ENCODE measurements around the gene C16orf78. TPM values are rescaled to one million over a fixed set of nuclear protein-coding genes. Genes with fewer than 3 reads are reported as not detected.
"Not testable (repeated sequence)": the region's sequence is repeated elsewhere in the genome, so short reads cannot be mapped to it uniquely, and the experiment has no call there.

C16orf78 gene
- total RNA-seq, 2 donors from 2014 or later = not detected

- Histone ChIP-seq H3K27me3 (ENCODE audit: control insufficient read depth, insufficient read depth, low read length, poor library complexity, severe bottlenecking) (no peaks in the 10 kb centered on the region), H3K4me1 (ENCODE audit: control insufficient read depth, insufficient read depth, low read length) (no peaks in the 10 kb centered on the region), H3K4me3 (ENCODE audit: low read length) (no peak overlapping the region), H3K9me3 (ENCODE audit: control insufficient read depth, low read length) (no peaks in the 10 kb centered on the region), H3K36me3 (ENCODE audit: control insufficient read depth, insufficient read depth, low read length) (no peaks in the 10 kb centered on the region), H3K27ac (ENCODE audit: low read depth, low read length) (no peak overlapping the region), H3K9ac (ENCODE audit: extremely low read depth, low read length, poor library complexity, severe bottlenecking) (no peak overlapping the region)
- DNase-seq = no peak
- H3K4me1 Mint-ChIP-seq = peaks cover 9% of the 10 kb centered on the region
- no peaks in the 10 kb centered on the region for H3K9me3 Mint-ChIP-seq
- TF ChIP-seq CTCF (conservative IDR thresholded peaks at IDR 0.05) = no peak
- H3K27ac Mint-ChIP-seq = no peak overlapping the region
- no peaks in the 10 kb centered on the region for H3K27me3 Mint-ChIP-seq (ENCODE audit: insufficient read depth)
- no peaks in the 10 kb centered on the region for H3K36me3 Mint-ChIP-seq (ENCODE audit: low read depth)
- 86 to 100% methylated on average over 2 to 6 of the region's 6 CpGs for WGBS, 2 experiments (ENCODE audit: insufficient coverage in 1 of 2, insufficient read length in 1 of 2)
- H3K4me3 Mint-ChIP-seq = no peak overlapping the region
Observed at GRCh38 chr16:49355933-49356665, 17.5 kb upstream of the C16orf78 start.

GRCh38 chr16:49356728-49357488, 16.7 kb upstream of the C16orf78 start:
- H3K36me3 ChIP-seq (ENCODE audit: control insufficient read depth, insufficient read depth, low read length) = no peaks in the 10 kb centered on the region
- no peaks in the 10 kb centered on the region for H3K4me1 ChIP-seq (ENCODE audit: control insufficient read depth, insufficient read depth, low read length)
- H3K36me3 Mint-ChIP-seq (ENCODE audit: low read depth) = no peaks in the 10 kb centered on the region
- no peak overlapping the region for H3K4me3 ChIP-seq (ENCODE audit: low read length)
- H3K27ac ChIP-seq (ENCODE audit: low read depth, low read length) = no peak overlapping the region
- H3K27ac Mint-ChIP-seq = no peak overlapping the region
- no peaks in the 10 kb centered on the region for H3K27me3 Mint-ChIP-seq (ENCODE audit: insufficient read depth)
- no peak overlapping the region for H3K4me3 Mint-ChIP-seq
- no peak for TF ChIP-seq CTCF (conservative IDR thresholded peaks at IDR 0.05)
- H3K9ac ChIP-seq (ENCODE audit: extremely low read depth, low read length, poor library complexity, severe bottlenecking) = no peak overlapping the region
- no peaks in the 10 kb centered on the region for H3K9me3 ChIP-seq (ENCODE audit: control insufficient read depth, low read length)
- H3K4me1 Mint-ChIP-seq = peaks cover 9% of the 10 kb centered on the region
- 78 to 82% methylated on average over 18 to 20 of the region's 20 CpGs for WGBS, 2 experiments (ENCODE audit: insufficient coverage in 1 of 2, insufficient read length in 1 of 2)
- H3K9me3 Mint-ChIP-seq = no peaks in the 10 kb centered on the region
- no peaks in the 10 kb centered on the region for H3K27me3 ChIP-seq (ENCODE audit: control insufficient read depth, insufficient read depth, low read length, poor library complexity, severe bottlenecking)
- DNase-seq = no peak

GRCh38 chr16:49359591-49359990, 14.0 kb upstream of the C16orf78 start:
- DNase-seq = no peak
- Mint-ChIP-seq H3K27me3 (ENCODE audit: insufficient read depth) (peaks cover 2% of the 10 kb centered on the region), H3K27ac (no peak overlapping the region), H3K4me3 (no peak overlapping the region), H3K36me3 (ENCODE audit: low read depth) (no peaks in the 10 kb centered on the region), H3K9me3 (peaks cover 4% of the 10 kb centered on the region), H3K4me1 (peaks cover 9% of the 10 kb centered on the region)
- Histone ChIP-seq H3K9ac (ENCODE audit: extremely low read depth, low read length, poor library complexity, severe bottlenecking) (no peak overlapping the region), H3K27ac (ENCODE audit: low read depth, low read length) (no peak overlapping the region), H3K27me3 (ENCODE audit: control insufficient read depth, insufficient read depth, low read length, poor library complexity, severe bottlenecking) (no peaks in the 10 kb centered on the region), H3K4me1 (ENCODE audit: control insufficient read depth, insufficient read depth, low read length) (no peaks in the 10 kb centered on the region), H3K4me3 (ENCODE audit: low read length) (no peak overlapping the region), H3K9me3 (ENCODE audit: control insufficient read depth, low read length) (no peaks in the 10 kb centered on the region), H3K36me3 (ENCODE audit: control insufficient read depth, insufficient read depth, low read length) (no peaks in the 10 kb centered on the region)
- TF ChIP-seq CTCF (conservative IDR thresholded peaks at IDR 0.05) = no peak
- 78 to 90% methylated on average over 4 of the region's 4 CpGs for WGBS, 2 experiments (ENCODE audit: insufficient coverage in 1 of 2, insufficient read length in 1 of 2)

- peaks cover 17% of the 10 kb centered on the region for H3K4me1 Mint-ChIP-seq
- H3K27me3 ChIP-seq (ENCODE audit: control insufficient read depth, insufficient read depth, low read length, poor library complexity, severe bottlenecking); H3K4me3 ChIP-seq (ENCODE audit: low read length); H3K36me3 Mint-ChIP-seq (ENCODE audit: low read depth); H3K4me3 Mint-ChIP-seq; H3K9me3 ChIP-seq (ENCODE audit: control insufficient read depth, low read length); H3K9ac ChIP-seq (ENCODE audit: extremely low read depth, low read length, poor library complexity, severe bottlenecking); H3K36me3 ChIP-seq (ENCODE audit: control insufficient read depth, insufficient read depth, low read length); H3K9me3 Mint-ChIP-seq; H3K27ac Mint-ChIP-seq; H3K27ac ChIP-seq (ENCODE audit: low read depth, low read length); H3K4me1 ChIP-seq (ENCODE audit: control insufficient read depth, insufficient read depth, low read length); H3K27me3 Mint-ChIP-seq (ENCODE audit: insufficient read depth); DNase-seq: not testable (repeated sequence)
- 90 to 96% methylated on average over 6 of the region's 6 CpGs for WGBS, 2 experiments (ENCODE audit: insufficient coverage in 1 of 2, insufficient read length in 1 of 2)
Observed at GRCh38 chr16:49361731-49362130, 11.9 kb upstream of the C16orf78 start.
